Nephron progenitor cell (in vitro differentiated cells): ENCODE measurements around the gene UNC5CL.
"Not testable (repeated sequence)": the region's sequence is repeated elsewhere in the genome, so short reads cannot be mapped to it uniquely, and the experiment has no call there.

Experiments used
- DNase-seq: peaks from one replicate; pipeline ENCODE4 v3.0.0; 2021
- H3K27ac Mint-ChIP-seq: 2 replicates; pipeline ENCODE4 v1.8.0; 2021; ENCODE audit warnings: mild to moderate bottlenecking, moderate library complexity, mixed read lengths
- H3K27me3 Mint-ChIP-seq: 2 replicates; pipeline ENCODE4 v1.8.0; 2021; ENCODE audit warnings: mild to moderate bottlenecking, low read depth, mixed read lengths; ENCODE audit not compliant: poor library complexity
- H3K36me3 Mint-ChIP-seq: 2 replicates; pipeline ENCODE4 v1.8.0; 2021; ENCODE audit warnings: low read depth, mixed read lengths
- H3K4me1 Mint-ChIP-seq: 2 replicates; pipeline ENCODE4 v1.8.0; 2021; ENCODE audit warnings: mixed read lengths
- H3K4me3 Mint-ChIP-seq: 2 replicates; pipeline ENCODE4 v1.8.0; 2021; ENCODE audit warnings: mild to moderate bottlenecking, moderate library complexity, mixed read lengths
- H3K9me3 Mint-ChIP-seq: 2 replicates; pipeline ENCODE4 v1.8.0; 2021; ENCODE audit warnings: mild to moderate bottlenecking, moderate library complexity, mixed read lengths
- CTCF ChIP-seq: fragments of 200-600 bp; sonication (generic); IDR thresholded peaks from 2 replicates; pipeline ENCODE4 v1.5.0; 2021; ENCODE audit warnings: antibody characterized with exemption

Gene UNC5CL

GRCh38 chr6:41025966-41026530, 13.0 kb downstream of the UNC5CL start:
- H3K27me3 Mint-ChIP-seq: peaks cover 4% of the 10 kb centered on the region
- no peaks in the 10 kb centered on the region for H3K9me3 Mint-ChIP-seq
- DNase-seq: no peak
- peaks cover 18% of the 10 kb centered on the region for H3K36me3 Mint-ChIP-seq
- TF ChIP-seq CTCF: no peak
- H3K27ac Mint-ChIP-seq: no peak overlapping the region
- H3K4me1 Mint-ChIP-seq: peaks cover 42% of the 10 kb centered on the region
- peak overlapping the region; percentile 90 for H3K4me3 Mint-ChIP-seq

DNA sequence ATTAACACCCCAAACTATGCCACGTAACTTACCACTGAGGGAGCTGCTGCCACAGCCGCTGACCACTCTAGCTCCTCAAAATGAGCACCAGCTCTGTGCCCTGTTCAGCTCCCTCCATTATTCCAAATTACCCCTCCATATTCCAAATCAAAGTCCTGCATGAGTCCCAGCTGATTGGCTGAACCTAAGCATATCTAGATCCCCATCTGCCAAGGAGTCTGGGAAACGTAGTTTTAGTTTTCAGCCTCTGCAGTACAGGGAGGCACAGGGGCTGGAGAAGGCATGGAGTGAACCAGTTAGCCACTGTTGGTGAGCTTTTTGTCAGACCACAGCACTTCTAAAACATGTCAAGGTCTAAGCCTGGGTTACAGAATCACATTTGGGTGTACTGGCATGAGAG, 15.9 kb downstream of the UNC5CL start:
- Mint-ChIP-seq H3K36me3 (peaks cover 41% of the 10 kb centered on the region), H3K4me1 (peaks cover 24% of the 10 kb centered on the region), H3K27ac (no peak overlapping the region), H3K27me3 (peaks cover 4% of the 10 kb centered on the region), H3K4me3 (no peak overlapping the region), H3K9me3 (peaks cover 3% of the 10 kb centered on the region)
- no peak for TF ChIP-seq CTCF
- DNase-seq: no peak

DNA sequence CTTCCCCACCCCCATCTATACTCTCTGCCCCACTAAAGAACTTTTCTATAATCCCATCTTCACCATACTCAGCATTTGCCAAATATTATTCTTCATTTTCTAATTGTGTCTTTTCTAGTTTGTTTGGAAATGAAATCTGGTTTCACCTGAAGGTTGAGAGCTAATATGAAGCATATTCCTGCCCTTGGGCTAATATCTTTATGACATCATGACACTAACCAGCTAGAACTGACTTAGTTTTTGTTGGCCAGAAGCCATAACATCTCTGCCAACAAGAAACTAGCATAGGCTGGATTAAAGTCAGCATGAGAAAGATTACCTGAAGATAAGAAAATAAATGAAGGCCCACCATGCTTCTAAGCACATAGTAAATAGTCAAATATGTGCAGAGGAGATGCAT, 16.7 kb downstream of the UNC5CL start:
- Mint-ChIP-seq H3K4me1 (peaks cover 18% of the 10 kb centered on the region), H3K27me3 (peaks cover 4% of the 10 kb centered on the region), H3K36me3 (peaks cover 43% of the 10 kb centered on the region), H3K9me3 (peaks cover 3% of the 10 kb centered on the region), H3K27ac (no peak overlapping the region), H3K4me3 (no peak overlapping the region)
- TF ChIP-seq CTCF: no peak
- no peak for DNase-seq

GRCh38 chr6:41021832-41022231, 17.2 kb downstream of the UNC5CL start:
- Mint-ChIP-seq H3K27me3 (peaks cover 4% of the 10 kb centered on the region), H3K27ac (no peak overlapping the region), H3K4me1 (peaks cover 13% of the 10 kb centered on the region), H3K9me3 (peaks cover 3% of the 10 kb centered on the region), H3K36me3 (peaks cover 43% of the 10 kb centered on the region), H3K4me3 (no peak overlapping the region)
- TF ChIP-seq CTCF: no peak
- DNase-seq: no peak

DNA sequence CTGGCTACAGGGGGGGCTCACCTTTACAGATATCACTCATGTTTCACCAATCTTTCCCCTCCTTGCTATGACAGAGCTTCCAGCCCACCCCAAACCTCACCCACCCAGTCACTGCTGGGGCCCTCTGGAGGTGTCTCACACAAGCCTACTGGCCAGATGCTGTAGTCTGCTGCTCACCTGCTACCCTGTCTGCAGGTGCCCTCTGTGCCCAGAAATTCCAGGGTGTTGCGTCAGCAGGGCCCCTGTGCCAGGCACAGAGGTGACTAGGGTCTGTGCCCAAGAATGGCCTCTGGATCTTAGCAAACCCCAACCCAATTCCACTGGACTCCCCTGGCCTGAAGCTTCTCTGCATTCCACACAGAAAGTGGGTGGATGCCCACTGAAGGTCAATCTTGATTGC, 21.4 kb downstream of the UNC5CL start:
- H3K27me3 Mint-ChIP-seq: no peaks in the 10 kb centered on the region
- no peaks in the 10 kb centered on the region for H3K4me1 Mint-ChIP-seq
- TF ChIP-seq CTCF: no peak
- no peak overlapping the region for H3K27ac Mint-ChIP-seq
- no peak for DNase-seq
- peaks cover 44% of the 10 kb centered on the region for H3K36me3 Mint-ChIP-seq
- H3K4me3 Mint-ChIP-seq: no peak overlapping the region
- peaks cover 3% of the 10 kb centered on the region for H3K9me3 Mint-ChIP-seq

GRCh38 chr6:41015860-41016259, 23.2 kb downstream of the UNC5CL start:
- H3K27me3 Mint-ChIP-seq: not testable (repeated sequence)

More at GRCh38 chr6:41015860-41016259, 23.2 kb downstream of the UNC5CL start:
- not testable (repeated sequence) for H3K9me3 Mint-ChIP-seq, DNase-seq, H3K4me3 Mint-ChIP-seq, H3K4me1 Mint-ChIP-seq, H3K27ac Mint-ChIP-seq
- H3K36me3 Mint-ChIP-seq: peaks cover 44% of the 10 kb centered on the region
